ENCODE data around the gene CERS1.

The CERS1 gene

GRCh38 chr19:18870531-18871172 lies 25.3 kb downstream of the CERS1 start:
- no peak for DNase-seq

GRCh38 chr19:18869781-18870530 lies 26.0 kb downstream of the CERS1 start:
- no peak for DNase-seq

DNA sequence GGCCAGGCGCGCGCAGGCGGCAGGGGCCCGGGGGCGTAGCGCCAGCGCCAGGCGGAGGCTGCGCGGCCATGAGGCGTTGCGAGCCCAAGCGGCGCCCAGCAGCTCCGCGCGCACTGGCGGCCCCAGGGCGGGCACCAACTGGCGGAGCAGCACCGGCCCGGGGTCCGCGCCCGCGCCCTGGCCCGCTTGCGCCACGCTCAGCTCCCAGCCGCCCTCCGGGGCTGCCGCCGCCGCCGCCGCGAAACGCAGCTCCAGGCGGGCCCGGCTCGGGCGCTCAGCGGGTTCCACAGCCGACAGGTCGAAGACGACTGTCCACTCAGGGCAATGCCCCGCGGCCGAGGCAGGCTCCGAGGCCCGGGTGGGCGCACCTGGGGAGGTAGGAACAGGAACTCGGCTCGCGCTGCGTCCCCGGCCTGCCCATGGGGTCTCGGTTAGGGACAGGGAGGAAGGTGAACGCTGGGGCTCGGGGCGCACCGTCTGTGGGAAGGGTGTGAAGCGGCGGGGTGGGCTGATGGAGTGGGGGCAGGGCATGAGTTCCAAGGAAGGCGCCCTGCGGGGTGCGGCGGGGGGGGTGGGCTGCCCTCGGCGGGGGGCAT lies 26.8 kb downstream of the CERS1 start:
- no peak for DNase-seq

DNA sequence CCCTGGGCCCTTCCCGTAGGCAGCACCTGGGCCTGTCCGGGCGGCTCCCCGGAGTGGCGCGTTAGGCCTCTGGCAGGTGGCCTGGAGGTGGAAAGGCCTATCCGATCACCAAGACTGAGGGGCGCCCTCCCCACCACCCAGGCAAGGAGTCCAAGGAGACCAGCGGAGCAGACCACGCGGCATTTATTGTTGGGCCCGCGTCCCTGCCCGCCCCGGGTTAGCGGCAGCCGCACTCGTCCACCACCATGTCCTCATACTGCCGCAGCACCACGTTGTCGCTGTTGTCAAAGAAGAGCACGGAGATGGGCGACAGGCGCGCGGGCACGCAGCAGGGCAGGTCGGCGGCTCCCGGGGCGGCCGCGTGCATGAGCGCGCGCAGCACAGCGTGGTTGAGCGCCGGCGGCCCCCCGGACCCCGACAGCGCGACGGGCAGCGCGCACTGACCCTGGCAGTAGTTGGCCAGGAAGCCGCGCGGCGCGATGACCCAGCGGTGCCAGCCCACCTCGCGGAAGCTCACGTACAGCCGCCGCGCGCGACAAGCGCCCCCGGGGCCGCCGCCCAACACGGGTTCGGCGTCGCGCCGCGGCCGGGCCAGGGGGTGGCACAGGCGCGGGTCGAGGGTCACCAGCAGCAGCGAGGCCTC lies 27.5 kb downstream of the CERS1 start:
- no peak for DNase-seq

GRCh38 chr19:18867751-18868150 lies 28.2 kb downstream of the CERS1 start:
- DNase-seq = no peak

DNA sequence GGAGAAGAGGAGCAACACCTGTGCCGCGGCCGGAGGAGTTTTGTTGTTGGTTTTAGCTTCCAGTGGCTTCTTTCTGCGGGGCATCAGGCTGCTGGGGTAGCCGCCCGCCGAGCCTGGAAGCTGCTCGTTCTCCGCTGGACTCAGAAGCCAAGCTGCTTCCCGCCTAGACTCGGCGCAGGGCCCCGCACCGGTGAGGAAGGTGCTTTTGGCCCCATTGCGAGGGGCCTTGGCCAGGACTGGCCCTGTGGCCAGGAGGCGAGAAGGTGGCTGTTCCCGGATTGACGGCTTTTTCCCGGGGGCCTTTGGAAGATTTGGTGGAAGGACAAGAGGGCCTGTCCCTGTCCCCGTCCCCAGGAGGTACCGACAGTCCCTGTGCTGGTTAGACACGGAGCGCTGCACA lies 28.8 kb downstream of the CERS1 start:
- DNase-seq = no peak

GRCh38 chr19:18866800-18867123 lies 29.2 kb downstream of the CERS1 start:
- DNase-seq = no peak

GRCh38 chr19:18865973-18866799 lies 29.8 kb downstream of the CERS1 start:
- DNase-seq = no peak

GRCh38 chr19:18865106-18865972 lies 30.6 kb downstream of the CERS1 start:
- no peak for DNase-seq

- DNase-seq = no peak
These were observed 32.1 kb downstream of the CERS1 start for GRCh38 chr19:18863843-18864362.

GRCh38 chr19:18862976-18863842 lies 32.7 kb downstream of the CERS1 start:
- DNase-seq = no peak

DNA sequence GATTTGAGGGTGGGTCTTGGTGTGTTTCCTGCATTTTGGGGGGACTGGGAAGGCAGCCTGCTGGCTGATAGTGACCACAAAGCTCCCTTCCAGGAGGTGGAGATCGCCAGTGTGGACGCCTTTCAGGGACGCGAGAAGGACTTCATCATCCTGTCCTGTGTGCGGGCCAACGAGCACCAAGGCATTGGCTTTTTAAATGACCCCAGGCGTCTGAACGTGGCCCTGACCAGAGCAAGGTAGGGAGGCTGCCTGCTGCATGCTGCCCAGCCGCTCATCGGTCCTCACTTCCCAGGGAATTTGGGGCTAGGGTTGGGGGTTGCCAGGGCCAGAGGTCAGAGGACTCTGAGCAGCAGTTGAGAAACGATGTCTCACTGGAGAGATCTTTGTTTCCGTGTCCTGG lies 34.0 kb downstream of the CERS1 start:
- no peak for DNase-seq

DNA sequence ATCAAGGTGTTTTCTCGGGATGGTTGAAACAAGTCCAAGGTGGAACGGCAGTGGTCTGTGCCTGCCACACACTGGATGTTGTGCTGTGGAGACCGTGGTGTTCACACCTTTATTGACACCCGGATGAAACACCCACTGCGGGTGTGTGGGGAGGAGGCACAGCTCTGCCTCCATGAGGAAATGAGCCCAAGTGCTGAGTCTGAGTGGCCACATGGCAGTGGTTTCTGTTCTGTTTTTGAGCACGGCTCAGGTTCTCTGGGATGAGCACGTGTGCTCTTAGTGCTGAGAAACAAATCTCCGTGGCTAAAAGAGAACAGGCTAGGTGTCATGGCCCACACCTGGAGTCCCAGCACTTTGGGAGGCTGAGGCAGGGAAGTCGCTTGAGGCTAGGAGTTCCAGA lies 34.7 kb downstream of the CERS1 start:
- no peak for DNase-seq

DNA sequence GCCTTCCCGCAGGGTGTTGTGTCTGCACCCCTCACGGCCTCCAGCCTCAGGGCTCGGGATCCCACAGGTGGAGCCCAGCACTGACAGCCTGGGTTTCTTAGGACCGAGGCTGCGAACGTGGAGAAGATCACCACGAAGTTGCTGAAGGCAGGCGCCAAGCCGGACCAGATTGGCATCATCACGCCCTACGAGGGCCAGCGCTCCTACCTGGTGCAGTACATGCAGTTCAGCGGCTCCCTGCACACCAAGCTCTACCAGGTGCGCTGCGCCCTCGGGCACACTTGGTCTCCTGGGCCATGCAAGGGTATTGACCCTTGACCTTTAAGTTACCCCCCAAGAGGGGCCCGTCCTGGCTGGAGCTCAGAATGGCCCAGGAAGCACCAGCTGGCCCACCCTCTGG lies 35.2 kb downstream of the CERS1 start:
- no peak for DNase-seq

DNA sequence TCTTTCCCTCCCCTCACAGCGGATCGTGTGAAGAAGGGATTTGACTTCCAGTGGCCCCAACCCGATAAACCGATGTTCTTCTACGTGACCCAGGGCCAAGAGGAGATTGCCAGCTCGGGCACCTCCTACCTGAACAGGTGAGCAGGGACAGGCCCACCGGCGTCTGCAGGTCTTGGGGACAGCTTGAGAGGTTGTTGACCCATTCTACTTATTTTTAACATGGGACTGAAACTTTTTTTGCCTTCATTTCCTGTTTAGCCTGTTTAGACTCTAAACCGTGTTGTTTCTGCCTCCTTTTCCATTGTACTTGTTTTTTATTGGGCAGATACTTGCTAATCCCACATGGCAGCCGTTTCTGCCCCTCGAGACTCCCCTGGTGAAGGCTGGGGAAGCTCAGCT lies 35.7 kb downstream of the CERS1 start:
- DNase-seq = no peak

DNA sequence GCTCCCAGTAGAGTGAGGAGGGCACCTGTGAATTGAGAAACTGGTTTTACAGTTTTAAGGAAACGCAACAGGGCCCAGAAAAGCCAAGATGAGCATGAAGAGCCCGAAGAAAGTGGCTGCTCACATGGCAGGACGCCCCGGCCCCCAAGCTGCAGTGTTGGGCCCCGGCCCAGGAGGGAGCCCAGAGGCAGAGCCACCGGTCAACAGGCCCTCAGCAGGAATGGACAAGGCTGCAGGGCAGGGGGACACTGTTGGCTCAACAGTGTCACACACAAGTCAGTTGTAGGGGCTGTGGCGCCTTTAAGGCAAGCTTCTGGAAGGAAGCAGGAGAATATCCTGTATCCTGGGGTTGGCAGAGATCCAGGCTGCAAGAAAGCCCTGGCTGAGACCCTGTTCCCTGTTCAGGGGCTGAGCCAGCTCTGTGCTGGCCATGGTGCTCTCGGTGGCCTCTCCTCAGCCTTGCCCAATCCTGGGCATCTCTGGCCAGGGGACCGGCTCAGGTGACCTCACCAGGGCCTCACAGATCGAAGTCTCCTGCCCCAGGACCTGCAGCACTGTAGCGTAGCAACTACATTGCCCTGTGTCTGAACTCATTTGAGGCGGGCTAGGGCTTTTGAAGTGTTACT lies 36.2 kb downstream of the CERS1 start:
- no peak for DNase-seq

DNA sequence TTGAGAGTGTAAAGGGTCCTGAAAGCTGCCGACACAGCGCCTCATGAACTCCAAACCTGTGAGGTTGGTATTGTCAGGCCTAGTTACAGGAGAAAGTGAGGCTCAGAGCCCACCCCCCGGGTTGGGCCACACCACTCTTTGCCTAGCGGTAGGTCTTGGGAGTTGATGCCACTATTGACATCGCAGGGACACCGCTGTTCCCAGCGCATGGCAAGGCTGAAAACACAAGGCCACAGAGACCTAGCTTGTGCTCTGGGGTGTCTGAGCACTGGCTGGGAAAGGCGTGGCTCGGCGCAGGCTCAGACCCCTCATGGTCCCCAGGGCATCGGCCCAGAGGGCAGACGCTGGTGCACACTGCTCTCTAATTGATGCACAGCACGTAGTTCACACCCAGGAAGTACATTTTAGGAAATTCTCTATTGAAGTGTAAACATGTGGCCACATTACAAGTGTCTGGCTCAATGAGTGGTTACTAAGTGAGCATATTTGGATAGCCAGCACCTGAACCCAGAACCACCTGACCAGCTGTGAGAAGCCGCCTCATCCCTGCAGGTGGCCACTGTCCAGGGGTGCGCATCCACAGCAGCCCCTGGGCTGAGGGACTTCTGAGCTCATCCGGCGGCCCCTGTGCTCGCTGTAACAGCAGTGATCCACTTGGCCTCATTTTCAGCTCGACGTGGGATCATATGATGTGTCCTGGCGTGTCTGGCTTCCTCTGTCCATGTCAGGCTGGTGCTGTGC lies 36.9 kb downstream of the CERS1 start:
- no peak for DNase-seq

DNA sequence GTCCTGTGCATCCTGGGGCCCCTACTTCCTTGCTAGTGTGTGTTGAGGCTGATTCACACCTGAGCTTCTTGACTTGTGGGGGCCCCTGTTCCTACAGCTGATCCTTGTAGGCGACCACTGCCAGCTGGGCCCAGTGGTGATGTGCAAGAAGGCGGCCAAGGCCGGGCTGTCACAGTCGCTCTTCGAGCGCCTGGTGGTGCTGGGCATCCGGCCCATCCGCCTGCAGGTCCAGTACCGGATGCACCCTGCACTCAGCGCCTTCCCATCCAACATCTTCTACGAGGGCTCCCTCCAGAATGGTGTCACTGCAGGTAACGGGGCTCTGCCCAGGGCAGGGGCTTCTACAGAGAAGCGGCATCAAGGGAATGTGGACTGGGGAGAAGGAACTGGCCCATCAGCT lies 38.7 kb downstream of the CERS1 start:
- no peak for DNase-seq

- DNase-seq = no peak
These were observed 39.4 kb downstream of the CERS1 start for GRCh38 chr19:18856385-18857126.

All from NCI-H1048 (cell line).